GM10847 (cell line): Measurements from ENCODE around the gene SPDYE4.

Experiments used
- POLR2A ChIP-seq: IDR thresholded peaks from 2 replicates; pipeline ENCODE4 v1.6.1; 2011; ENCODE audit not compliant: insufficient read length; ENCODE audit errors: extremely low read depth

Gene SPDYE4

GRCh38 chr17:8732406-8733085, 25.8 kb downstream of the SPDYE4 start:
- TF ChIP-seq POLR2A = no peak

DNA sequence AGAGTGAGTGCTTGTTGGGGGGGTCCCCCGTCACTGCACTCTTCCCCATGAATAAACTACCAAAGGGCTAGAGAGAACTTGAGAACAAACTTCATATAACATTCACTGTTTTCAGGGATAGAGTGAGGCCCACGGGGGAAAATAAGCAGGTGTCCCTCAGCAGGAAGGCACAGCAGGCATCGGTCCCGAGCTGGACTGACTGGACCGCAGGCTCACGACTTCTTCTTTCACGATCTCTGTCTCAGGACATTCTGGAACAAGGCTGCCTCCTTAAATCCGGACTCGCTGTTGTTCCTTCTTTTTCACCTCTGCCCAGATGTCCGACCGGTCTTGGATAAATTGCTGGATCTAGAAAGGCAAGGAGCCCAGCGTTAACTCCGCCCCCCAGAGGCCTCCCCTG, 28.5 kb downstream of the SPDYE4 start:
- no peak for TF ChIP-seq POLR2A

GRCh38 chr17:8729421-8729820, 28.9 kb downstream of the SPDYE4 start:
- TF ChIP-seq POLR2A = no peak

- no peak for TF ChIP-seq POLR2A
Observed at GRCh38 chr17:8728971-8729370, 29.4 kb downstream of the SPDYE4 start.

- TF ChIP-seq POLR2A = no peak
Observed at GRCh38 chr17:8728251-8728938, 30.0 kb downstream of the SPDYE4 start.

GRCh38 chr17:8726941-8727555, 31.3 kb downstream of the SPDYE4 start:
- no peak for TF ChIP-seq POLR2A

- no peak for TF ChIP-seq POLR2A
Observed at GRCh38 chr17:8725881-8726876, 32.2 kb downstream of the SPDYE4 start.

- no peak for TF ChIP-seq POLR2A
Observed at GRCh38 chr17:8724451-8724850, 33.9 kb downstream of the SPDYE4 start.

DNA sequence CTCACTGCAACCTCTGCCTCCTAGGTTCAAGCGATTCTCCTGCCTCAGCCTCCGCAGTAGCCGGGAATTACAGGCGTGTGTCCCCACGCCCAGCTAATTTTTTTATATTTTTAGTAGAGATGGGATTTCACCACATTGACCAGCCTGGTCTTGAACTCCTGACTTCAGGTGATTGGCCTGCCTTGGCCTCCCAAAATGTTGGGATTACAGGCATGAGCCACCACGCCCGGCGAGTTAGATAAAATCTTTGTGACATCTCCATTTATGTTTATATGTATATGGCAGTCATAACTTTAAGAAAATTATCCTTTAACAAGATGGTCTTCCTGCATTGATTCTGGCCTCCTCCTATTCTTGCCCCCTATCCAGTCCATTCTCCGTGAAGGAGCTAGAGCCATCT, 37.8 kb downstream of the SPDYE4 start:
- no peak for TF ChIP-seq POLR2A

- no peak for TF ChIP-seq POLR2A
Observed at GRCh38 chr17:8719291-8720246, 38.8 kb downstream of the SPDYE4 start.

GRCh38 chr17:8718001-8718563, 40.3 kb downstream of the SPDYE4 start:
- no peak for TF ChIP-seq POLR2A

- no peak for TF ChIP-seq POLR2A
Observed at GRCh38 chr17:8713878-8714277, 44.5 kb downstream of the SPDYE4 start.

GRCh38 chr17:8713315-8713714, 45.0 kb downstream of the SPDYE4 start:
- no peak for TF ChIP-seq POLR2A

DNA sequence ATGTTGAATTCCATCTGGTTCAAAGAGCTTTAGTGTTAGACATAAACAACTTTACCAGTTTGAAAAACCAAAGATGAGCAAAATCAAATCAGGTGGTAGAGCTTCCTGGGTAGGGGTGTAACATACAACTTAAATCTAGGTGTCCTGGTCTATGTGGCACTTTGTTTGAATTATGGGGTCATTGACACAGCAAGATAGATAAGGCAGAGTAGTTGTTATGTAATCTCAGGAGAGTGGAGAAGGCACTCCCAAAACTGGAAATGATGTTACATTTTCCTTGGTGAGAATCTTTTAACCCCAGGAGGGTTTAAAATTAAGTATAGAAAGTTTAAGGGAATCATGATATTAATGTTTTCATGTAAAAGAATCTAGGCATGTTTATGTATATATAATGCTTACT, 45.6 kb downstream of the SPDYE4 start:
- TF ChIP-seq POLR2A = no peak
